Measurements from ENCODE around the gene C11orf68. TPM values are rescaled to one million over a fixed set of nuclear protein-coding genes. Genes with fewer than 3 reads are reported as not detected.

The C11orf68 gene
- total RNA-seq, 1 donor from 2014 or later, result 6.9 TPM

DNA sequence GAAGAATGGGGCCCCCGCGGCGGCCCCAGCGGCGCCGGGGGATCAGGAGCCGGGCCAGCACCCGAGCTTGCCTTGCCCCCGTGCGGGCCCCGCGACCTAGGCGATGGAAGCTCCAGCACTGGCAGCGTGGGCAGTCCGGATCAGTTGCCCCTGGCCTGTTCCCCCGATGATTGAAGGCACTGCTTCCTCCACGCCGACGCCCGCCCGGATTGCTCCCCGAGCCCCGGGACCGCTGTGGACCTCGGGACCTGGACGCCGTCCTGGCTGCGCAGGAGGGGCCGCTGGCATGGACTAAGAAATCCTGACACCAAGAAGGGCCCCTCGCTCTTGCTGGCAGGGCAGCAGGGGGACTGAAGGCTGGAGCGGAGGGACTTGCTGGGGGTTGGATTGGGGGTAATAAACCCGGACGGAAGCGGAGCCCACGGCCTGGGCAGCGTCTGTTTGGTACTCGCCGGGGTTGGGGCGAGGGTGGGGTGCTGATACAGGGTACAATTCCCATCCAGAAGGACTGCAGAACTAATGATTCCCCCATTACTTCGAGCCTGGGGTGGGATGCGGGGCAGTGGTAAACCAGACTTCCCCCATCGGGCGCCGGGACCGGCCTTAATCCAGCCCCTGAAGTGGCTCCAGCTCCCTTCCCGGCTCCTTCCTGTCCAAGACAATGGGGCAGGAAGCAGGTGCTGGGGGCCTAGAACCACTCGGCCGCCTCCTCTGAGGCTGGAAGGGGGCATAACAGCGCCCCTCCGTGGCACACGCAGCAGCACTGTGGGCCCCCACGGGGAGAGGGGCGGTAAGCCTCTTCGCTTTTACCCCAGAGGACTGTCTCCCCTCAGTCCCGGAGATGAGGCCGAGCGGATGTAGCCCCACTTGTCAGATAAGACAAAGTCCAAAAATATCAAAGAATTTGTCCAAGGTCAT, 27.4 kb downstream of the C11orf68 start:
- Histone ChIP-seq H3F3A (ENCODE audit: low read depth) (peaks cover 45% of the 10 kb centered on the region), H3K9ac (no peak overlapping the region), H3K4me2 (peak overlapping the region; percentile 91), H3K4me1 (peaks cover 24% of the 10 kb centered on the region), H3K27ac (no peak overlapping the region), H3K4me3 (peak overlapping the region; percentile 66), H3K9me3 (ENCODE audit: low read depth) (no peaks in the 10 kb centered on the region), H4K20me1 (ENCODE audit: low read depth) (peaks cover 14% of the 10 kb centered on the region), H3K36me3 (no peaks in the 10 kb centered on the region), H3K27me3 (peaks cover 24% of the 10 kb centered on the region), H3K79me2 (ENCODE audit: low read depth) (peaks cover 27% of the 10 kb centered on the region), H2AFZ (replicated peaks) (peak overlapping the region; percentile 15)
- peaks cover 50% of the 10 kb centered on the region for H3K4me1 Mint-ChIP-seq
- H3K9me3 Mint-ChIP-seq, result no peaks in the 10 kb centered on the region
- H3K27ac Mint-ChIP-seq, result no peak overlapping the region
- peak overlapping the region; percentile 86 for H3K4me3 Mint-ChIP-seq
- peaks cover 10% of the 10 kb centered on the region for H3K27me3 Mint-ChIP-seq (ENCODE audit: insufficient read depth, low read depth)
- DNase-seq (ENCODE audit: low spot score), result peak; percentile 79
- TF ChIP-seq EZH2 (IDR thresholded peaks at IDR 0.05), result no peak
- TF ChIP-seq CTCF (IDR thresholded peaks at IDR 0.05), result peak; percentile 52
- peaks cover 5% of the 10 kb centered on the region for H3K36me3 Mint-ChIP-seq

- H3K4me1 ChIP-seq, result peaks cover 24% of the 10 kb centered on the region
- H3K36me3 Mint-ChIP-seq, result peaks cover 8% of the 10 kb centered on the region
- peak within 1 kb of the TSS; percentile 91 for H3K4me2 ChIP-seq
- H4K20me1 ChIP-seq (ENCODE audit: low read depth), result peaks cover 14% of the 10 kb centered on the region
- DNase-seq (ENCODE audit: low spot score), result peak; percentile 96
- no peaks in the 10 kb centered on the region for H3K36me3 ChIP-seq
- H3K4me1 Mint-ChIP-seq, result peaks cover 51% of the 10 kb centered on the region
- peaks cover 31% of the 10 kb centered on the region for H3K79me2 ChIP-seq (ENCODE audit: low read depth)
- no peak within 1 kb of the TSS for H3K9ac ChIP-seq
- H3K9me3 Mint-ChIP-seq, result no peaks in the 10 kb centered on the region
- peak within 1 kb of the TSS; percentile 98 for H3K4me3 Mint-ChIP-seq
- no peak within 1 kb of the TSS for H3K27ac ChIP-seq
- H3F3A ChIP-seq (ENCODE audit: low read depth), result peaks cover 48% of the 10 kb centered on the region
- peaks cover 18% of the 10 kb centered on the region for H3K27me3 ChIP-seq
- peaks cover 8% of the 10 kb centered on the region for H3K27me3 Mint-ChIP-seq (ENCODE audit: insufficient read depth, low read depth)
- H3K9me3 ChIP-seq (ENCODE audit: low read depth), result no peaks in the 10 kb centered on the region
- peak within 1 kb of the TSS; percentile 91 for H3K27ac Mint-ChIP-seq
- peak; percentile 31 for TF ChIP-seq EZH2phosphoT487 (IDR thresholded peaks at IDR 0.05)
- peak; percentile 40 for TF ChIP-seq CTCF (IDR thresholded peaks at IDR 0.05)
- TF ChIP-seq EZH2 (IDR thresholded peaks at IDR 0.05), result peak; percentile 54
- peak within 1 kb of the TSS; percentile 66 for H3K4me3 ChIP-seq
- H2AFZ ChIP-seq (replicated peaks), result peak within 1 kb of the TSS; percentile 20
Measured at GRCh38 chr11:65890324-65891218, 28.3 kb downstream of the C11orf68 start, which contains the start of gene CCDC85B. Gene CCDC85B (plus strand): TSS chr11:65890673. CDS start chr11:65890784, 111 bp downstream.

DNA sequence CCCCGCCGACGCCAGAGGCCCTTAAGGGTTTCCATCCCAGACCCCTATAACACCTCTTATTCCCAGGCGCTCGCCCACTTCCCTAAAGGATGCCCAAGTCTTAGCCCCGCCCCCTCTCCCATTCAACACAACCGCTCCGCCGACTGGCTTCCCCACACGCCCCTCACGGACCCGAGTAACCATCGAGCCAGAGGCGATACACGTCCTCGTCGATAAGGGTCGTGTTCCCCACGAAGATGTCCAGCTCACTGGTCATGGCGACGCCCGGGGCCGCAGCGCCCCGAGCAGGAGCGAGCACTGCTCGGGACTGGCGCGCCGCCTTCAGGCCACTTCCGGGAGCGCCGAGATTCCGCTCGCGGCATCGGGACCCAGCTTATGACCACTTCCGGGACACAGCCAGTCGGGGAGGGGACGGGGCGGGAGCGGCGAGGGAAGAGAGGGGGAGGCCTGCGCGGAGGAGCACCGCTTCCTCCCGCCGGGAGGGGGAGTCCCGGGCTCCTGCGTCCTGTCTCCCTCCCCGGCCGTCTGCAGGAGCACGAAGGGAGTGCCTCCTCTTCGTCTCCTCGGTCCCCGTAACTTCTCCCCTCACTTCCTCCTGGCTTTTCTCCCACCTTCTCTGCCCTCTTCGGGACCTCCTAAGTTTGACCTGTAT, 30.6 kb downstream of the C11orf68 start, which contains the start of gene FIBP:
Gene FIBP (minus strand): TSS at position 309 of the 652 bp plus-strand sequence. CDS start 53 bp downstream, at position 256.
- Histone ChIP-seq H3K9me3 (ENCODE audit: low read depth) (no peaks in the 10 kb centered on the region), H3K36me3 (peaks cover 4% of the 10 kb centered on the region), H4K20me1 (ENCODE audit: low read depth) (peaks cover 28% of the 10 kb centered on the region), H2AFZ (replicated peaks) (peak within 1 kb of the TSS; percentile 87), H3K79me2 (ENCODE audit: low read depth) (peaks cover 31% of the 10 kb centered on the region), H3K27ac (peak within 1 kb of the TSS; percentile 82), H3K27me3 (peaks cover 18% of the 10 kb centered on the region), H3K4me3 (peak within 1 kb of the TSS; percentile 66), H3K4me1 (peaks cover 21% of the 10 kb centered on the region), H3F3A (ENCODE audit: low read depth) (peaks cover 53% of the 10 kb centered on the region), H3K4me2 (peak within 1 kb of the TSS; percentile 98), H3K9ac (peak within 1 kb of the TSS; percentile 58)
- H3K27me3 Mint-ChIP-seq (ENCODE audit: insufficient read depth, low read depth), result peaks cover 8% of the 10 kb centered on the region
- no peak for TF ChIP-seq EZH2phosphoT487 (IDR thresholded peaks at IDR 0.05)
- peak; percentile 78 for TF ChIP-seq CTCF (IDR thresholded peaks at IDR 0.05)
- peak within 1 kb of the TSS; percentile 91 for H3K27ac Mint-ChIP-seq
- no peaks in the 10 kb centered on the region for H3K9me3 Mint-ChIP-seq
- peaks cover 21% of the 10 kb centered on the region for H3K36me3 Mint-ChIP-seq
- peak; percentile 98 for DNase-seq (ENCODE audit: low spot score)
- peak within 1 kb of the TSS; percentile 98 for H3K4me3 Mint-ChIP-seq
- peaks cover 52% of the 10 kb centered on the region for H3K4me1 Mint-ChIP-seq

Data from neural progenitor cell (in vitro differentiated cells).